ENCODE data around the gene HYCC2. TPM values are rescaled to one million over a fixed set of nuclear protein-coding genes. Genes with fewer than 3 reads are reported as not detected.

HYCC2 gene
- total and polyA plus RNA-seq, 9 donors: 4.9 to 8.4 (median 6.8) TPM

DNA sequence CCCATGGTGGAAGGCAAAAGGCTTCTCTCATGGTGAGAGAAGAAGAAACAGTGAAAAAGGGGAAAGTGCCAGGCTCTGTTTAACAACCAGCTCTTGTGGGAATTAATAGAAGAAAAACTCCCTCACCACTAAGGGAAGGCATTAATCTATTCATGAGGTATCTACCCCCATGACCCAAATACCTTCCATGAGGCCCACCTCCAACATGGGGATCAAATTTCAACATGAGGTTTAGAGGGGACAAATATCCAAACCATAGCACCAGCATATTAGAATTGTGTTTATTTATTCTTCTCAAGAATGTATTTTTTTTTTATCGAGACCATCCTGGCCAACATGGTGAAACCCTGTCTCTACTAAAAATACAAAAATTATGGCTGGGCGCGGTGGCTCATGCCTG is 39.6 kb upstream of the HYCC2 start:
- H3K27me3 ChIP-seq (ENCODE audit: control insufficient read depth, insufficient read depth, low read length): no peaks in the 10 kb centered on the region
- H3K4me3 ChIP-seq (ENCODE audit: low read length): no peak overlapping the region
- no peak for DNase-seq
- no peaks in the 10 kb centered on the region for H3K36me3 ChIP-seq (ENCODE audit: control insufficient read depth, insufficient read depth, low read length)
- H3K9me3 ChIP-seq (replicated peaks; ENCODE audit: control insufficient read depth, low read depth, low read length): no peaks in the 10 kb centered on the region
- WGBS (ENCODE audit: insufficient coverage): no CpG with 5 or more reads among the region's 3 CpGs
- H3K4me1 ChIP-seq (ENCODE audit: control insufficient read depth, insufficient read depth, low read length): peaks cover 8% of the 10 kb centered on the region
- H3K27ac ChIP-seq (ENCODE audit: low read length): no peak overlapping the region

DNA sequence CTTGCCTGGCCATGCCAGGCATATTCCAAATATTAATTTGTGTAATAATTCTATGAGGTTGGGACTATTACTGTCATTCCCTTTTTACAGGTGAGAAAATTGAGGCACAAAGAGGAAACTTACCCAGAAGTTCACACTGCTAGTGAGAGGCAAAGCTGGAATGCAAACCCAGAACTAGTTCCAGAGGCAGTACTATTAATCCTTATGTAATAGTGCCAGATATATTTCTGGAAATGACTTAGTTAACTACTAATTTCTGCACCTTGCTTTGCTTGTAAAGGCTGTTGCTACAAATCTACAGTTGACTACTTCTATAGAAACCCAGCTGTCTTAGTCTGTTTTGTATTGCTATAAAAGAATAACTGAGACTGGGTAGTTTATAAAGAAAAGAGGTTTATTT is 39.1 kb upstream of the HYCC2 start:
- Histone ChIP-seq H3K27me3 (ENCODE audit: control insufficient read depth, insufficient read depth, low read length) (no peaks in the 10 kb centered on the region), H3K4me3 (ENCODE audit: low read length) (no peak overlapping the region), H3K27ac (ENCODE audit: low read length) (no peak overlapping the region), H3K4me1 (ENCODE audit: control insufficient read depth, insufficient read depth, low read length) (peaks cover 5% of the 10 kb centered on the region), H3K36me3 (ENCODE audit: control insufficient read depth, insufficient read depth, low read length) (no peaks in the 10 kb centered on the region), H3K9me3 (replicated peaks; ENCODE audit: control insufficient read depth, low read depth, low read length) (no peaks in the 10 kb centered on the region)
- DNase-seq: no peak

DNA sequence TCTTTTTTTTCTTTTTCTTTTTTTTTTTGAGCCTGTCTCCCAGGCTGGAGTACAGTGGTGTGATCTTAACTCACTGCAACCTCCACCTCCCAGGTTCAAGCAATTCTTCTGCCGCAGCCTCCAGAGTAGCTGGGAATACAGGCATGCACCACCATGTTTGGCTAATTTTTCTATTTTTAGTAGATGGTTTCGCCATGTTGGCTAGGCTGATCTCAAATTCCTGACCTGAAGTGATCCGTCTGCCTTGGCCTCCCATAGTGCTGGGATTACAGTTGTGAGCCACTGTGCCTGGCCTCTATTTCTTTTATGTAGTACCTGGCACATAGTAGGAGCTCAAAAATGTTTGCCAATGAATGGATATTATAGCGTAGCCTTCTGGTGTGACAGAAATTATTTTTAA is 37.7 kb upstream of the HYCC2 start:
- Histone ChIP-seq H3K27me3 (ENCODE audit: control insufficient read depth, insufficient read depth, low read length) (no peaks in the 10 kb centered on the region), H3K36me3 (ENCODE audit: control insufficient read depth, insufficient read depth, low read length) (no peaks in the 10 kb centered on the region), H3K9me3 (replicated peaks; ENCODE audit: control insufficient read depth, low read depth, low read length) (no peaks in the 10 kb centered on the region), H3K4me1 (ENCODE audit: control insufficient read depth, insufficient read depth, low read length) (no peaks in the 10 kb centered on the region), H3K4me3 (ENCODE audit: low read length) (no peak overlapping the region), H3K27ac (ENCODE audit: low read length) (no peak overlapping the region)
- WGBS (ENCODE audit: insufficient coverage): 100% methylated on average over 1 of the region's 4 CpGs
- no peak for DNase-seq

DNA sequence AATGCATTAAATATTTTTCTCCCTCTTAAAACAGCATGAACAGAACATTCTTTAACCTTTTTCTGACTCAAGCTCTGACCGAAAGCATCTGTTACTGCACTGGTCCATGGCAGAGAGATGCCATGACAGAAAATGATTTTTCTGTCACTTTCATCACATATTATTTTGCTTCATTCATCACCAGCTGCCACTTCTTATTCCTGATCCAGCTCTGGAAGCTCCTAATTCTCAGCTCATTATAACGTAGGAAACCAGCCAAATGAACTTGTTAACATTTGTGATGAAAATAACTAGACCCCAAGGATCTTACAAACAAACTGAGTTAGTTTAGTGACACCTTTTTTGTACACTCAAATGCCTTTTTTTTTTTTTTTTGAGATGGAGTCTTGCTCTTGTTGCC is 36.9 kb upstream of the HYCC2 start:
- Histone ChIP-seq H3K27me3 (ENCODE audit: control insufficient read depth, insufficient read depth, low read length) (no peaks in the 10 kb centered on the region), H3K27ac (ENCODE audit: low read length) (no peak overlapping the region), H3K36me3 (ENCODE audit: control insufficient read depth, insufficient read depth, low read length) (no peaks in the 10 kb centered on the region), H3K9me3 (replicated peaks; ENCODE audit: control insufficient read depth, low read depth, low read length) (no peaks in the 10 kb centered on the region), H3K4me1 (ENCODE audit: control insufficient read depth, insufficient read depth, low read length) (no peaks in the 10 kb centered on the region), H3K4me3 (ENCODE audit: low read length) (no peak overlapping the region)
- no peak for DNase-seq
- WGBS (ENCODE audit: insufficient coverage): 93% methylated on average over 1 of the region's 2 CpGs

DNA sequence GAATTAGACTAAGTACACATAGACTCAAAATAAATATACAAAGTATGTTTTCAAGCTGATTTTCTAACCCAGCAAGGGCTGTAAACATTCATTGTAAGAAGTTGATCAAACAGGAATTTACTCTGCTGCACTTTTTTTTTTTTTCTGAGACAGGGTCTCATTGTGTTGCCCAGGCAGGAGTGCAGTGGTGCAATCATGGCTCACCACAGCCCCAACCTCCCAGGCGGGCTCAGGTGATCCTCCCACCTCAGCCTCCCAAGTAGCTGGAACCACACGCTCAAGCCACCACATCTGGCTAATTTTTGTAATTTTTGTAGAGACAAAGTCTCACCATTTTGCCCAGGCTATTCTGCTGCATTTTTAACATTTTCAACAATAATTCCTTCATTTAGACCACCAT is 36.2 kb upstream of the HYCC2 start:
- Histone ChIP-seq H3K4me3 (ENCODE audit: low read length) (no peak overlapping the region), H3K27me3 (ENCODE audit: control insufficient read depth, insufficient read depth, low read length) (no peaks in the 10 kb centered on the region), H3K9me3 (replicated peaks; ENCODE audit: control insufficient read depth, low read depth, low read length) (no peaks in the 10 kb centered on the region), H3K27ac (ENCODE audit: low read length) (no peak overlapping the region), H3K36me3 (ENCODE audit: control insufficient read depth, insufficient read depth, low read length) (no peaks in the 10 kb centered on the region), H3K4me1 (ENCODE audit: control insufficient read depth, insufficient read depth, low read length) (no peaks in the 10 kb centered on the region)
- WGBS (ENCODE audit: insufficient coverage): 91% methylated on average over 1 of the region's 2 CpGs
- no peak for DNase-seq

DNA sequence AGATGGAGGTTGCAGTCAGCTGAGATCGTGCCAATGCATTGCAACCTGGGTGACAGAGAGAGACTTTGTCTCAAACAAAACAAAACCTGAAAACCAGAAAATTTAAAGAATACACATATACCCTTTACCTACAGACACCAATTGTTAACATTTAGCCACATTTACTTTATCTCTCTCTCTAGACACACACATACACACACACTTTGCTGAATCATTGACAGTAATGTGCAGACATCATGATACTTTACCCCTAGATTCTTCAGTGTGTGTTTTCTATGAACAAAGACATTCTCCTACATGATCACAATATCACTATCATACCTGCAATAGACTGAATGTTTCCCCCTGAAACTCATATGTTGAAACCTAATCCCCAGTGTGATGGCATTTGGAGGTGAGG is 34.3 kb upstream of the HYCC2 start:
- Histone ChIP-seq H3K27ac (ENCODE audit: low read length) (no peak overlapping the region), H3K36me3 (ENCODE audit: control insufficient read depth, insufficient read depth, low read length) (no peaks in the 10 kb centered on the region), H3K9me3 (replicated peaks; ENCODE audit: control insufficient read depth, low read depth, low read length) (no peaks in the 10 kb centered on the region), H3K27me3 (ENCODE audit: control insufficient read depth, insufficient read depth, low read length) (no peaks in the 10 kb centered on the region), H3K4me3 (ENCODE audit: low read length) (no peak overlapping the region), H3K4me1 (ENCODE audit: control insufficient read depth, insufficient read depth, low read length) (no peaks in the 10 kb centered on the region)
- WGBS (ENCODE audit: insufficient coverage): no CpG with 5 or more reads among the region's 1 CpG
- no peak for DNase-seq

DNA sequence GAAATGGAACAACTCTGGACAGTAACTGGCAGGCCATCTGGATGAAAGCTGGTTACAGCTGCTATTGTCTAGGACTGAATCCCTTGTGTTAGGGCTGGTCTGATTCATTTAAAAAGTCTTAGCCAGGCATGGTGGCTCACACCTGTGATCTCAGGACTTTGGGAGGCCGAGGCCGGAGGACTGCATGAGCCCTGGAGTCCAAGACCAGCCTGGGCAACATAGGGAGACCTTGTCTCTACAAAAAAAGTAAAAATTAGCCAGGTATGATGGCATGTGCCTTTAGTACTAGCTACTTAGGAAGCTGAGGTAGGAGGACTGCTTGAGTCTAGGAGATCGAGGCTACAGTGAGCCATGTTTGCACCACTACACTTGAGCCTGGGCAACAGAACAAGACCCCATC is 29.0 kb upstream of the HYCC2 start:
- Histone ChIP-seq H3K4me3 (ENCODE audit: low read length) (no peak overlapping the region), H3K27ac (ENCODE audit: low read length) (no peak overlapping the region), H3K4me1 (ENCODE audit: control insufficient read depth, insufficient read depth, low read length) (no peaks in the 10 kb centered on the region), H3K27me3 (ENCODE audit: control insufficient read depth, insufficient read depth, low read length) (no peaks in the 10 kb centered on the region), H3K9me3 (replicated peaks; ENCODE audit: control insufficient read depth, low read depth, low read length) (no peaks in the 10 kb centered on the region), H3K36me3 (ENCODE audit: control insufficient read depth, insufficient read depth, low read length) (no peaks in the 10 kb centered on the region)
- no peak for DNase-seq
- WGBS (ENCODE audit: insufficient coverage): 94% methylated on average over 3 of the region's 3 CpGs

DNA sequence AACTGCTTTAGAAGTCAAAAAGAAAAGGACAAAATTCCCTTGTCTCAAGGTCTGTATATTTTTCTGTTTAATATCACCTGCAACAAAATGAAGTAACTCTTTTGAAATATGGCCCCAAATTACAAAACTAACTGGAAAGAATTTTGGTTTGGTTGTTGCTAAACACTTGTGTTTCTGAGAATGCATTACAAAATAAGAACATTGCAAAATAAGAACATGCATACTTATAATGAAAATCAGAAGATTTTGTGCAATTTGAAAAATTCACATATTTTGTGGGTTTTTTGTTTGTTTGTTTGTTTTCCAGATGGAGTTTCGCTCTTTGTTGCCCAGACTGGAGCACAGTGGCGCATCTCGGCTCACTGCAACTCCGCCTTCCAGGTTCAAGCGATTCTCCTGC is 22.1 kb upstream of the HYCC2 start:
- Histone ChIP-seq H3K36me3 (ENCODE audit: control insufficient read depth, insufficient read depth, low read length) (peaks cover 8% of the 10 kb centered on the region), H3K27me3 (ENCODE audit: control insufficient read depth, insufficient read depth, low read length) (no peaks in the 10 kb centered on the region), H3K27ac (ENCODE audit: low read length) (no peak overlapping the region), H3K9me3 (replicated peaks; ENCODE audit: control insufficient read depth, low read depth, low read length) (no peaks in the 10 kb centered on the region), H3K4me1 (ENCODE audit: control insufficient read depth, insufficient read depth, low read length) (no peaks in the 10 kb centered on the region), H3K4me3 (ENCODE audit: low read length) (no peak overlapping the region)
- DNase-seq: no peak
- no CpG with 5 or more reads among the region's 5 CpGs for WGBS (ENCODE audit: insufficient coverage)

DNA sequence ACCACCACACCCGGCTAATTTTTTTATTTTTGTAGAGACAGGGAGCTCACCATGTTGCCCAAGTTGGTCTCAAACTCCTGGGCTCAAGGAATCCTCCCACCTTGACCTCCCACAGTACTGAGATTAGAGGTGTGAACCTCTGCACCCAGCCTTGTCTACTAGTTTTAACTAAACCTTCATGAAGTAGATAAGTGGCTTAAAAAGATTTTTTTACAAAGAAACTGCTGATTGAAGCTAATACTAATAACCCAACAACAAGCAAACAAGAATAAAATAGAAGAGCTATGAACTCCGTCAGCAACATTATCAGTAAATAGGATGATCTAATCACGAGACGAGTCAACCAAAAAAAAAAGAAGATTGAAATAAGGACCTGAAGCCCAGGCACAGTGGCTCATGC is 19.1 kb upstream of the HYCC2 start:
- Histone ChIP-seq H3K9me3 (replicated peaks; ENCODE audit: control insufficient read depth, low read depth, low read length) (no peaks in the 10 kb centered on the region), H3K27me3 (ENCODE audit: control insufficient read depth, insufficient read depth, low read length) (no peaks in the 10 kb centered on the region), H3K36me3 (ENCODE audit: control insufficient read depth, insufficient read depth, low read length) (peaks cover 22% of the 10 kb centered on the region), H3K4me1 (ENCODE audit: control insufficient read depth, insufficient read depth, low read length) (no peaks in the 10 kb centered on the region), H3K4me3 (ENCODE audit: low read length) (no peak overlapping the region), H3K27ac (ENCODE audit: low read length) (no peak overlapping the region)
- no peak for DNase-seq
- WGBS (ENCODE audit: insufficient coverage): 75% methylated on average over 2 of the region's 4 CpGs

DNA sequence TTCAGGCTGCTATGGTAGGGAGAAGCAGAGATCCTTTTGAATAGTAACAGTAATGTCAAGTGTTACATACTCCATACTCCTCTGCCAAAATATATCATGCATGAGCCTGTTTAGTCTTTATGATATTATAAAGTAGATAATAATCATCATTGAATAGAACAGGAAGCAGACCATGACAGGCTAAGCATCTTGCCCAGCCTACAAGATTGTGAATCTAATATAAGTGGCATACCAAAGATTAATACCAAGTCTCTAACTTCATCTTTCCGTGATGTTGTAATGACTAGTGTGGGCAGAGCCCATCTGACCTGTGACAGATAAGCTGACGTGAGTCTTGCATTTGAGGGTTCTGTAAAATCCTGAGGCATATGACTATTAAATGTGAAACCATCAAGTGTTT is 13.4 kb upstream of the HYCC2 start:
- Histone ChIP-seq H3K36me3 (ENCODE audit: control insufficient read depth, insufficient read depth, low read length) (peaks cover 34% of the 10 kb centered on the region), H3K27me3 (ENCODE audit: control insufficient read depth, insufficient read depth, low read length) (no peaks in the 10 kb centered on the region), H3K4me1 (ENCODE audit: control insufficient read depth, insufficient read depth, low read length) (no peaks in the 10 kb centered on the region), H3K27ac (ENCODE audit: low read length) (no peak overlapping the region), H3K4me3 (ENCODE audit: low read length) (no peak overlapping the region), H3K9me3 (replicated peaks; ENCODE audit: control insufficient read depth, low read depth, low read length) (no peaks in the 10 kb centered on the region)
- no peak for DNase-seq
- no CpG with 5 or more reads among the region's 2 CpGs for WGBS (ENCODE audit: insufficient coverage)

DNA sequence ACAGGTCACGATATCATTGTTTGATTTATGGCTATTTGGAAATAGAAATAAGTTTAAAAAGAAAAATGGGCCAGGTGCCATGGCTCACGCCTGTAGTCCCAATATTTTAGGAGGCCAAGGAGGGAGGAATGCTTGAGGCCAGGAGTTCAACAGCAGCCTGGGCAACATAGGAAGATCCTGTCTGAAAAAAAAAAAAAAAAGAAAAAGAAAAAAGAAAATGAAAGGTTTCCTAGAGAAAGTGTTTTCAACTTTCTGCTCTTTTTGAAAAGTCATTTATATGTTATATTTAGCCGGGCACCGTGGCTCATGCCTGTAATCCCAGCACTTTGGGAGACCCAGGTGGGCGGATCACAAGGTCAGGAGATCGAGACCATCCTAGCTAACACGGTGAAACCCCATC is 3.5 kb upstream of the HYCC2 start:
- Histone ChIP-seq H3K36me3 (ENCODE audit: control insufficient read depth, insufficient read depth, low read length) (peaks cover 8% of the 10 kb centered on the region), H3K9me3 (replicated peaks; ENCODE audit: control insufficient read depth, low read depth, low read length) (no peaks in the 10 kb centered on the region), H3K27me3 (ENCODE audit: control insufficient read depth, insufficient read depth, low read length) (no peaks in the 10 kb centered on the region), H3K4me3 (ENCODE audit: low read length) (no peak overlapping the region), H3K27ac (ENCODE audit: low read length) (no peak overlapping the region), H3K4me1 (ENCODE audit: control insufficient read depth, insufficient read depth, low read length) (peaks cover 8% of the 10 kb centered on the region)
- DNase-seq: no peak
- WGBS (ENCODE audit: insufficient coverage): 57% methylated on average over 1 of the region's 7 CpGs

Measured in muscle of leg (tissue), 11 donors.